Endothelial cell of umbilical vein (primary cell): Measurements from ENCODE around the gene SSRP1. TPM values are rescaled to one million over a fixed set of nuclear protein-coding genes. Genes with fewer than 3 reads are reported as not detected.

ENCODE experiments used
- BruUV-seq: library from RNA; stranded (reverse); fragments of 400-500 nt; replicated peaks from 2 replicates; lab custom pipeline; 2021; lab: Mats Ljungman, UMichigan
- CTCF ChIA-PET: fragments of 300-600, 350-600 bp; sonication (Branson Sonifier 250); formaldehyde crosslinking; loops from one replicate; lab custom pipeline; 2021; ENCODE audit warnings: antibody characterized with exemption, inconsistent platforms; lab: Charles Lee
- POLR2A ChIA-PET: fragments of 300-600, 350-600 bp; sonication (Branson Sonifier 250); formaldehyde crosslinking; loops from one replicate; lab custom pipeline; 2021; ENCODE audit warnings: antibody characterized with exemption, inconsistent platforms; lab: Charles Lee
- DNase-seq: peaks from one replicate; pipeline ENCODE4 v3.0.0-alpha.2; 2011; ENCODE audit warnings: low read depth, low spot score
- FAIRE-seq: peaks from 2 replicates; lab custom pipeline; 2011; peaks lifted over from hg19 to GRCh38; lab: Jason Lieb, UNC
- H2AFZ ChIP-seq: 2 replicates; pipeline ENCODE4 v1.6.0; 2012; ENCODE audit warnings: low read depth, low read length, control low read depth, inconsistent platforms
- H3K27ac ChIP-seq: 2 replicates; pipeline ENCODE4 v1.5.1; 2011; ENCODE audit warnings: low read depth, mild to moderate bottlenecking, control low read depth, low read length, moderate library complexity; ENCODE audit not compliant: insufficient read depth
- H3K27me3 ChIP-seq, 2 experiments: 2 replicates each; pipeline versions ENCODE4 v1.6.0 to v1.6.1; 2011; ENCODE audit warnings: low read length in 2 of 2, mixed read lengths in 1 of 2; ENCODE audit not compliant: control insufficient read depth in 2 of 2, insufficient read depth in 2 of 2
- H3K36me3 ChIP-seq, 2 experiments: 2 replicates in 1 of 2; 3 replicates in 1 of 2; pipeline ENCODE4 v1.5.1; 2011; ENCODE audit warnings: low read length in 2 of 2, mild to moderate bottlenecking in 1 of 2, moderate library complexity in 1 of 2; ENCODE audit not compliant: control insufficient read depth in 2 of 2, insufficient read depth in 2 of 2; ENCODE audit errors: extremely low read depth in 1 of 2
- H3K4me1 ChIP-seq: 3 replicates; pipeline ENCODE4 v1.5.1; 2011; ENCODE audit warnings: mild to moderate bottlenecking, low read length; ENCODE audit not compliant: control insufficient read depth, insufficient read depth; ENCODE audit errors: extremely low read depth
- H3K4me2 ChIP-seq: 2 replicates; pipeline ENCODE4 v1.6.1; 2011; ENCODE audit warnings: low read length, control low read depth, mixed read lengths; ENCODE audit not compliant: insufficient read depth
- H3K4me3 ChIP-seq, 3 experiments: fragments of 200-600 bp in 1 of 3; sonication (generic), shearing (Covaris generic) in 1 of 3; replicated peaks in 1 of 3; 2 replicates each; pipeline ENCODE4 v1.5.1; 2011 to 2016; ENCODE audit warnings: control low read depth in 3 of 3, low read length in 3 of 3, mild to moderate bottlenecking in 2 of 3, inconsistent platforms in 1 of 3, low read depth in 1 of 3, moderate library complexity in 1 of 3; ENCODE audit not compliant: insufficient read depth in 1 of 3
- H3K79me2 ChIP-seq: 2 replicates; pipeline ENCODE4 v1.6.0; 2012; ENCODE audit warnings: low read length, inconsistent platforms; ENCODE audit not compliant: control insufficient read depth, insufficient read depth
- H3K9ac ChIP-seq: replicated peaks from 2 replicates; pipeline ENCODE3; 2011; ENCODE audit warnings: low read length, control low read depth; ENCODE audit not compliant: insufficient read depth; ENCODE audit errors: extremely low read depth
- H3K9me1 ChIP-seq: replicated peaks from 3 replicates; pipeline ENCODE4 v1.6.0; 2011; ENCODE audit warnings: mild to moderate bottlenecking, low read length; ENCODE audit not compliant: control insufficient read depth, insufficient read depth; ENCODE audit errors: extremely low read depth
- H3K9me3 ChIP-seq: replicated peaks from 2 replicates; pipeline ENCODE4 v1.5.1; 2012; ENCODE audit warnings: low read length, inconsistent platforms; ENCODE audit not compliant: control insufficient read depth, insufficient read depth
- H4K20me1 ChIP-seq: replicated peaks from 2 replicates; pipeline ENCODE3; 2011; ENCODE audit warnings: mild to moderate bottlenecking, low read length; ENCODE audit not compliant: control insufficient read depth, insufficient read depth; ENCODE audit errors: extremely low read depth
- EZH2 ChIP-seq: IDR thresholded peaks from 2 replicates; pipeline ENCODE4 v1.6.1; 2012; ENCODE audit warnings: borderline replicate concordance, low read depth, mild to moderate bottlenecking, moderate library complexity, low read length, inconsistent platforms; ENCODE audit not compliant: severe bottlenecking
- FOS ChIP-seq: IDR thresholded peaks from 2 replicates; pipeline ENCODE4 v1.6.1; 2011; ENCODE audit warnings: mild to moderate bottlenecking, low read length, moderate library complexity, borderline replicate concordance; ENCODE audit not compliant: insufficient read depth
- GATA2 ChIP-seq: IDR thresholded peaks from 2 replicates; pipeline ENCODE4 v1.7.0; 2011; ENCODE audit warnings: low read depth, mild to moderate bottlenecking, moderate library complexity, mixed read lengths, low read length; ENCODE audit not compliant: insufficient read length, insufficient read depth
- JUN ChIP-seq: IDR thresholded peaks from 2 replicates; pipeline ENCODE4 v1.6.1; 2011; ENCODE audit warnings: borderline replicate concordance, low read depth; ENCODE audit not compliant: insufficient read length, insufficient read depth
- MYC ChIP-seq: IDR thresholded peaks from one replicate; pipeline ENCODE4 v1.6.1; 2011; ENCODE audit warnings: mild to moderate bottlenecking, low read depth, low read length
- POLR2A ChIP-seq: IDR thresholded peaks from 2 replicates; pipeline ENCODE4 v1.6.1; 2012; ENCODE audit warnings: low read depth, mild to moderate bottlenecking, control low read depth, low read length
- POLR2AphosphoS5 ChIP-seq: IDR thresholded peaks from 2 replicates; pipeline ENCODE4 v1.6.1; 2012; ENCODE audit warnings: low read depth, mild to moderate bottlenecking, control low read depth, low read length, moderate library complexity; ENCODE audit not compliant: insufficient read depth
- dilution Hi-C: fragments of 300-500 bp; cut with MboI; formaldehyde crosslinking; loops from one replicate; pipeline ENCODE4 v1.15.0; 2019; ENCODE audit warnings: low sequenced_read_pairs; ENCODE audit not compliant: extremely low pct_ligation_motif_present
- intact Hi-C: fragments of 100-400 bp; cut with micrococcal nuclease; formaldehyde crosslinking; loops from one replicate; pipeline ENCODE4 v1.10.0; 2022
- polyA plus RNA-seq, 4 experiments: library from polyadenylated mRNA; depleted of rRNA in 3 of 4; stranded (reverse) in 3 of 4; unstranded in 1 of 4; fragments of >200 nt; gene quantifications; 2 replicates each; pipeline versions ENCODE4 v1.2.1 to v1.2.3, GENCODE V29; 2011 to 2012; ENCODE audit warnings: missing spikeins in 1 of 4
- total RNA-seq: library from RNA; stranded (reverse); gene quantifications from 2 replicates; pipeline ENCODE4 v1.2.3, GENCODE V29; 2021
- TF ChIP-seq, protein P1 (sequence below): IDR thresholded peaks from 2 replicates; pipeline ENCODE4 v1.6.1; 2011; ENCODE audit not compliant: insufficient read depth, insufficient read length
- TF ChIP-seq, protein P2 (sequence below), 2 donors: IDR thresholded peaks; 1 replicate in 1 of 2; 2 replicates in 1 of 2; pipeline ENCODE4 v1.5.1; 2011; ENCODE audit warnings: low read length in 2 of 2, mild to moderate bottlenecking in 2 of 2, moderate library complexity in 2 of 2, control low read depth in 1 of 2, inconsistent platforms in 1 of 2, low read depth in 1 of 2; ENCODE audit not compliant: insufficient read depth in 1 of 2; ENCODE audit errors: extremely low read depth in 1 of 2

SSRP1 gene
- total and polyA plus RNA-seq, 2 donors (not counting 3 experiments of a cell fraction or from before 2014, with no cell fraction given), result 130 to 146 TPM

DNA sequence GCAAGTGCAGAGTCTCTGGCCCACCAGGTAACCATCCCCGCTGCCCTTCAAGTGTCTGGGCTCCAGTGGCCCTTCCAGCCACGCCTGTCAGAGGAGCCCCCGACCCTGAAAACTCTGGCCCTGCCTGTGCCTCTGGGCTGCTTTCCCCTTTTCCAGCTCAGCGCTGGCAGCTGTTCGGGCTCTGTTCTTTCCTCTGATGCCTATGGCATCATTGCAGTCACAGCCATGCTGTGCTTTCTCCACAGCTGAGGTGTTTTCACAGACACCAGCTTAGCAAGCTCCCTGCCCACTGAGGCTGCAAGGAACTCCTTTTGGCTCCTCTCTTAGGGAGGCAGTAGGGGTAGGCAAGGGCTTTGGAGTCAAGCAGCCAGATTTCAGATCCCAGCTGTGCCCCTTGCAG, 23.7 kb upstream of the SSRP1 start:
- peaks cover 0 to 5% of the 10 kb centered on the region in 2 experiments for H3K27me3 ChIP-seq
- intact Hi-C loops (no loop called here), dilution Hi-C loops (no loop called here)
- no peak overlapping the region for H3K27ac ChIP-seq
- no peaks in the 10 kb centered on the region for H3K9me3 ChIP-seq
- no peak for DNase-seq
- FAIRE-seq, result no peak
- no peaks in the 10 kb centered on the region for H4K20me1 ChIP-seq
- ChIA-PET CTCF (interaction anchor here (1.1 to 2.7 kb wide), 4 partner anchors 9 to 99 kb away, joined by 3 to 13 read pairs (median 4); no protein-coding TSS in a partner anchor), POLR2A (no interaction called here)
- no peaks in the 10 kb centered on the region for H3K4me1 ChIP-seq
- H3K4me2 ChIP-seq, result no peak overlapping the region
- no peak overlapping the region for H2AFZ ChIP-seq
- H3K79me2 ChIP-seq, result no peaks in the 10 kb centered on the region
- BruUV-seq, result no TSS peak
- H3K4me3 ChIP-seq, result no peak overlapping the region
- H3K36me3 ChIP-seq, result no peaks in the 10 kb centered on the region
- no peaks in the 10 kb centered on the region for H3K9me1 ChIP-seq
- H3K9ac ChIP-seq, result no peak overlapping the region
- TF ChIP-seq GATA2 (no peak), FOS (no peak), POLR2A (no peak), EZH2 (no peak), POLR2AphosphoS5 (no peak), MYC (no peak), JUN (no peak)
- TF ChIP-seq, protein P1, sequence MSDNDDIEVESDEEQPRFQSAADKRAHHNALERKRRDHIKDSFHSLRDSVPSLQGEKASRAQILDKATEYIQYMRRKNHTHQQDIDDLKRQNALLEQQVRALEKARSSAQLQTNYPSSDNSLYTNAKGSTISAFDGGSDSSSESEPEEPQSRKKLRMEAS, result no peak
- TF ChIP-seq, protein P2, sequence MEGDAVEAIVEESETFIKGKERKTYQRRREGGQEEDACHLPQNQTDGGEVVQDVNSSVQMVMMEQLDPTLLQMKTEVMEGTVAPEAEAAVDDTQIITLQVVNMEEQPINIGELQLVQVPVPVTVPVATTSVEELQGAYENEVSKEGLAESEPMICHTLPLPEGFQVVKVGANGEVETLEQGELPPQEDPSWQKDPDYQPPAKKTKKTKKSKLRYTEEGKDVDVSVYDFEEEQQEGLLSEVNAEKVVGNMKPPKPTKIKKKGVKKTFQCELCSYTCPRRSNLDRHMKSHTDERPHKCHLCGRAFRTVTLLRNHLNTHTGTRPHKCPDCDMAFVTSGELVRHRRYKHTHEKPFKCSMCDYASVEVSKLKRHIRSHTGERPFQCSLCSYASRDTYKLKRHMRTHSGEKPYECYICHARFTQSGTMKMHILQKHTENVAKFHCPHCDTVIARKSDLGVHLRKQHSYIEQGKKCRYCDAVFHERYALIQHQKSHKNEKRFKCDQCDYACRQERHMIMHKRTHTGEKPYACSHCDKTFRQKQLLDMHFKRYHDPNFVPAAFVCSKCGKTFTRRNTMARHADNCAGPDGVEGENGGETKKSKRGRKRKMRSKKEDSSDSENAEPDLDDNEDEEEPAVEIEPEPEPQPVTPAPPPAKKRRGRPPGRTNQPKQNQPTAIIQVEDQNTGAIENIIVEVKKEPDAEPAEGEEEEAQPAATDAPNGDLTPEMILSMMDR (IDR thresholded peaks at IDR 0.05; ENCODE audit: extremely low read depth in 1 of 2, insufficient read depth in 1 of 2, low read depth in 1 of 2, low read length in 2 of 2), result no peak
